ENCODE results near the gene FLNB.

FLNB gene

DNA sequence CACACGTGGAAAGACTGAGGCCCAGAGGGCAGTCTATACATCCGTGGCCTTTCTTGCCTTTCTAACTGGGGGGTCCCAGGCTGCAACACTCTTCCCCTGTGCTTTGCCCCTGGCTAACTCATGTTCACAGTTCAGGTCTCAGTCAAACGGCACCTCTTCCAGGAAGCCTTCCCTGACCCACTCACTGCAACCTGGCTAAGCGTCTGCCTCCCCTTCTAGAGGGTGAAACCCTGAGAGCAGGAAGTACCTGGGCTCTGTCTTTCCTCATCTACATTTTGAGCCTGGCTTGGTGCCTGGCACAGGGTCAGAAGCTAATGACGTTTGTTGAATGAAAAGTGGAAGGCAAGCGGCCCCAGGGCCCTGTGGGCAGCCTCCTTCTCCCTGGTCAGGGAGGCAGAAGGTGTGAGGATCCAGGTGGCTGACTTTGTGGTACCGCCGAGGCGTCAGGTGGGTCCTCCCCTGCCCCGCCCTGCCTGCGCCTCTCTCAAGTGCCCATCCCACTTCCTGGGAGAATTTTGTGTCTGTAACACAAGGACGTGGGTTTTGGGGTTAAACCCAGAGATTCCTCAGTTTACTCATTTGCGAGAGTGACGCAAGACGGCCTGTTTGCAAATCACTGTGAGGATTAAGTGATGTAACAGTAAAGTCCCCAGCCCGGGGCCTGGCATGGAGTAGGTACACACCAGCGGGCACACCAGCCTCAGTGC is 170.5 kb downstream of the FLNB start:
- Histone ChIP-seq H3K4me1 (ENCODE audit: insufficient read depth, low read length, poor library complexity, severe bottlenecking) (no peaks in the 10 kb centered on the region), H3K79me2 (ENCODE audit: insufficient read depth, low read length) (no peaks in the 10 kb centered on the region), H3K9ac (ENCODE audit: low read depth, low read length, poor library complexity, severe bottlenecking) (no peak overlapping the region), H3K4me2 (ENCODE audit: low read depth, low read length, poor library complexity, severe bottlenecking) (no peak overlapping the region), H3K9me3 (ENCODE audit: insufficient read depth, low read depth, low read length) (no peaks in the 10 kb centered on the region), H3K4me3 (ENCODE audit: low read length, poor library complexity, severe bottlenecking) (no peak overlapping the region), H3K27me3 (ENCODE audit: insufficient read depth, low read length, poor library complexity, severe bottlenecking) (no peaks in the 10 kb centered on the region), H2AFZ (ENCODE audit: low read length) (no peak overlapping the region), H3K36me3 (ENCODE audit: insufficient read depth, low read length) (no peaks in the 10 kb centered on the region), H3K9me2 (replicated peaks; ENCODE audit: low read depth, low read length) (no peaks in the 10 kb centered on the region), H4K20me1 (ENCODE audit: insufficient read depth, low read length, poor library complexity, severe bottlenecking) (no peaks in the 10 kb centered on the region), H3F3A (ENCODE audit: low read depth) (no peaks in the 10 kb centered on the region)
- TF ChIP-seq EZH2phosphoT487 (IDR thresholded peaks at IDR 0.05; ENCODE audit: borderline replicate concordance), result no peak
- TF ChIP-seq, protein P1, sequence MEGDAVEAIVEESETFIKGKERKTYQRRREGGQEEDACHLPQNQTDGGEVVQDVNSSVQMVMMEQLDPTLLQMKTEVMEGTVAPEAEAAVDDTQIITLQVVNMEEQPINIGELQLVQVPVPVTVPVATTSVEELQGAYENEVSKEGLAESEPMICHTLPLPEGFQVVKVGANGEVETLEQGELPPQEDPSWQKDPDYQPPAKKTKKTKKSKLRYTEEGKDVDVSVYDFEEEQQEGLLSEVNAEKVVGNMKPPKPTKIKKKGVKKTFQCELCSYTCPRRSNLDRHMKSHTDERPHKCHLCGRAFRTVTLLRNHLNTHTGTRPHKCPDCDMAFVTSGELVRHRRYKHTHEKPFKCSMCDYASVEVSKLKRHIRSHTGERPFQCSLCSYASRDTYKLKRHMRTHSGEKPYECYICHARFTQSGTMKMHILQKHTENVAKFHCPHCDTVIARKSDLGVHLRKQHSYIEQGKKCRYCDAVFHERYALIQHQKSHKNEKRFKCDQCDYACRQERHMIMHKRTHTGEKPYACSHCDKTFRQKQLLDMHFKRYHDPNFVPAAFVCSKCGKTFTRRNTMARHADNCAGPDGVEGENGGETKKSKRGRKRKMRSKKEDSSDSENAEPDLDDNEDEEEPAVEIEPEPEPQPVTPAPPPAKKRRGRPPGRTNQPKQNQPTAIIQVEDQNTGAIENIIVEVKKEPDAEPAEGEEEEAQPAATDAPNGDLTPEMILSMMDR (conservative IDR thresholded peaks at IDR 0.05; ENCODE audit: low read length), result no peak

DNA sequence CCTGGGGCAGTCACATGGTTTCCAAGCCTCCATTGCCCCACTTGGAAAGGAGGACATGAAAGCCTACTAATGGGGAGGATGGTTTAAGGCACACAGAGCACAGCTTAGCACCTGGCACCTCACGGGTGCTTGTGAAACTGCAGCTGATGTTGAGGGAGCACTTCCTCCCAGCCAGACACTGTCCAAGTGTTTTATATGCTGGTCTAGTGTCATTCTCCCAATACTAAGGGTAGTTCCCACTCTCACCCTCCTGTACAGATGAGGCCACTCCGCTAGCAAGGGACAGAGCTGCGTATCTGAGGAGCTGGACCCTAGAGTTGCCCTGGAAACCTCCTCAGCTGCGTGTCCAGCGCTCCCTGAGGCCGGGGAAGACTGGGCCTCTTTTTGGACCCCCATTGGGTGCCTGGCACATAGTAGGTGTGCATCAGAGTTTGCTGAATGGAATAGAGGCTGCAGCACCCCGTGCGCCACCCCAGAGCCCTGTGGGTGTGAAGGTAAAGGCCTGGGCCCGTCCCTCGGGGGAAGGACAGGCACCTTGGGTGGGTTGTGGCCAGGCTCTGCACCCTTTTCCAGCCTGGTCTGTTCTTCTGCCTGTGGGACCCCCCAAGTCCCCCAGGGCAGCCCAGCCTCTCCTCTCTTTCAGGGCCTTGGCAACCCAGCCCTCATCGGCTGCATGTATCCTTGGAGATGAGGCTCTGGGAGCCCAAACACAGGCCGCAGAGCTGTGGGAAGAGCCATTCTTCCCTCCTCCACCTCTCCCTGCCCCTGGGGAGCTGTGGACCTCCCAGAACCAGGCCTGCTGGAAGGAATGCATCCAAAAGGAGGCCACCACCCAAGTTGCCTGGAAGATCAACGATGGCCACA is 171.2 kb downstream of the FLNB start:
- no peaks in the 10 kb centered on the region for H3K4me1 ChIP-seq (ENCODE audit: insufficient read depth, low read length, poor library complexity, severe bottlenecking)
- no peaks in the 10 kb centered on the region for H3K36me3 ChIP-seq (ENCODE audit: insufficient read depth, low read length)
- H3K9me3 ChIP-seq (ENCODE audit: insufficient read depth, low read depth, low read length), result no peaks in the 10 kb centered on the region
- H3K9ac ChIP-seq (ENCODE audit: low read depth, low read length, poor library complexity, severe bottlenecking), result no peak overlapping the region
- H3K9me2 ChIP-seq (replicated peaks; ENCODE audit: low read depth, low read length), result no peaks in the 10 kb centered on the region
- TF ChIP-seq EZH2phosphoT487 (IDR thresholded peaks at IDR 0.05; ENCODE audit: borderline replicate concordance), result no peak
- TF ChIP-seq, protein P1 (conservative IDR thresholded peaks at IDR 0.05; ENCODE audit: low read length), result no peak
- no peak overlapping the region for H2AFZ ChIP-seq (ENCODE audit: low read length)
- H3F3A ChIP-seq (ENCODE audit: low read depth), result no peaks in the 10 kb centered on the region
- H3K79me2 ChIP-seq (ENCODE audit: insufficient read depth, low read length), result no peaks in the 10 kb centered on the region
- H3K27me3 ChIP-seq (ENCODE audit: insufficient read depth, low read length, poor library complexity, severe bottlenecking), result no peaks in the 10 kb centered on the region
- no peak overlapping the region for H3K4me2 ChIP-seq (ENCODE audit: low read depth, low read length, poor library complexity, severe bottlenecking)
- H3K4me3 ChIP-seq (ENCODE audit: low read length, poor library complexity, severe bottlenecking), result no peak overlapping the region
- H4K20me1 ChIP-seq (ENCODE audit: insufficient read depth, low read length, poor library complexity, severe bottlenecking), result no peaks in the 10 kb centered on the region

DNA sequence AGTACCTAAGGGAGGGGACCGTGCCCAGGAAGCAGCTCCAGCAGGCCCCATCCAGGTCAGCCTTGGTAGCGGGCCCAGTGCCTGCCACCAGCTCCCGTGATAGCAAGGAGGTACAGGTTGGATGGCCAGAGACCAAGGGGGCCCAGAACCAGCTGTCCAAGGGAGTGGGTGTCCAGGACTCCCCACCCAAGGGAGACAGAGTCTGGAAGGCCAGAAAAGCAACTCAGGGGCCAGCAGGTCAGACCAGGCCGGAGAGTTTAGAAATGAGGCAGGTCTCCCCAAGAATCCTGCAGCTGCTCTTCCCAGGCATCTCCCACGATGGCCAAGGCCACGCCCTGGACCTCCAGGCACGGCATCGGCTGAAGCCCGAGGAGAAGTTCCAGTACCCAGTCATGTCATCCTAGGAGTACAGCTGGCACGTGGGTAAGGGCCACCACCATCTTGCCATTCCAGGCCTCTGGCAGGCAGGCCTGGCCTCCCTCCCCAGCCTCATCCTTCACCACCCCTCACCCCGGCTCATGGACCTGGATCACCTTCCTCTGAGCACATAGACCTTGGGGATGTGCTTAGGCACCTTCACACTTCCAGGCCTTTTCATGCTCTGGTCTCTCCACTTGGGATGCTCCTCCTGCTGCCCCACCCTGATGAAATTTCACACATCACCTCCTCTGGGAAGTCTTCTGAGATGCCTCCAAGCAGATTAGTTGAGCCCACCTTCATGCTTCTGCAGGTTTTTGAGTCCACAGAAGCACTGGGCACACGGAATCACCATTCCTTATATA is 172.1 kb downstream of the FLNB start:
- Histone ChIP-seq H3K9ac (ENCODE audit: low read depth, low read length, poor library complexity, severe bottlenecking) (no peak overlapping the region), H4K20me1 (ENCODE audit: insufficient read depth, low read length, poor library complexity, severe bottlenecking) (no peaks in the 10 kb centered on the region), H3K36me3 (ENCODE audit: insufficient read depth, low read length) (no peaks in the 10 kb centered on the region), H3K4me1 (ENCODE audit: insufficient read depth, low read length, poor library complexity, severe bottlenecking) (no peaks in the 10 kb centered on the region), H2AFZ (ENCODE audit: low read length) (no peak overlapping the region), H3K27me3 (ENCODE audit: insufficient read depth, low read length, poor library complexity, severe bottlenecking) (no peaks in the 10 kb centered on the region), H3K4me2 (ENCODE audit: low read depth, low read length, poor library complexity, severe bottlenecking) (no peak overlapping the region), H3K9me2 (replicated peaks; ENCODE audit: low read depth, low read length) (no peaks in the 10 kb centered on the region), H3K79me2 (ENCODE audit: insufficient read depth, low read length) (no peaks in the 10 kb centered on the region), H3F3A (ENCODE audit: low read depth) (no peaks in the 10 kb centered on the region), H3K4me3 (ENCODE audit: low read length, poor library complexity, severe bottlenecking) (no peak overlapping the region), H3K9me3 (ENCODE audit: insufficient read depth, low read depth, low read length) (no peaks in the 10 kb centered on the region)
- TF ChIP-seq, protein P1 (conservative IDR thresholded peaks at IDR 0.05; ENCODE audit: low read length), result no peak
- no peak for TF ChIP-seq EZH2phosphoT487 (IDR thresholded peaks at IDR 0.05; ENCODE audit: borderline replicate concordance)

Data from Loucy (cell line).